Inferior parietal cortex (tissue), 1 donor: ENCODE results near the gene STAT1.

Source experiments
- DNase-seq: peaks from one replicate; pipeline ENCODE4 v3.0.0-alpha.2; 2016; ENCODE audit errors: extremely low spot score

The STAT1 gene

GRCh38 chr2:190981733-190982132 is 32.2 kb downstream of the STAT1 start:
- DNase-seq, result no peak

- DNase-seq, result no peak
Observed at GRCh38 chr2:190981333-190981732, 32.6 kb downstream of the STAT1 start.

GRCh38 chr2:190980630-190981209 is 33.3 kb downstream of the STAT1 start:
- no peak for DNase-seq

- no peak for DNase-seq
Observed at GRCh38 chr2:190979906-190980629, 33.9 kb downstream of the STAT1 start.

GRCh38 chr2:190978389-190979053 is 35.5 kb downstream of the STAT1 start:
- DNase-seq, result no peak

GRCh38 chr2:190977505-190977904 is 36.5 kb downstream of the STAT1 start:
- no peak for DNase-seq

- no peak for DNase-seq
Observed at GRCh38 chr2:190976521-190976920, 37.5 kb downstream of the STAT1 start.

GRCh38 chr2:190974629-190975361 is 39.2 kb downstream of the STAT1 start:
- DNase-seq, result no peak

- no peak for DNase-seq
Observed at GRCh38 chr2:190973726-190974628, 40.0 kb downstream of the STAT1 start.

- no peak for DNase-seq
Observed at GRCh38 chr2:190973262-190973661, 40.7 kb downstream of the STAT1 start.

- DNase-seq, result no peak
Observed at GRCh38 chr2:190972846-190973245, 41.1 kb downstream of the STAT1 start.

- no peak for DNase-seq
Observed at GRCh38 chr2:190972213-190972612, 41.8 kb downstream of the STAT1 start.

GRCh38 chr2:190970873-190971506 is 43.0 kb downstream of the STAT1 start:
- no peak for DNase-seq

- DNase-seq, result no peak
Observed at GRCh38 chr2:190970160-190970559, 43.8 kb downstream of the STAT1 start.

GRCh38 chr2:190968522-190968921 is 45.4 kb downstream of the STAT1 start:
- DNase-seq, result no peak

- DNase-seq, result no peak
Observed at GRCh38 chr2:190965580-190966222, 48.3 kb downstream of the STAT1 start.

GRCh38 chr2:190964170-190964795 is 49.7 kb downstream of the STAT1 start:
- DNase-seq, result no peak

GRCh38 chr2:190963088-190963487 is 50.9 kb downstream of the STAT1 start:
- DNase-seq, result no peak

- DNase-seq, result no peak
Observed at GRCh38 chr2:190961918-190962487, 52.0 kb downstream of the STAT1 start.
